IPS DF 19.7 (cell line): ENCODE data around the gene CHD5.

ENCODE experiments used
- DNase-seq: peaks from one replicate; pipeline ENCODE4 v3.0.0-alpha.2; 2013; ENCODE audit warnings: low read depth, low spot score

CHD5 gene

DNA sequence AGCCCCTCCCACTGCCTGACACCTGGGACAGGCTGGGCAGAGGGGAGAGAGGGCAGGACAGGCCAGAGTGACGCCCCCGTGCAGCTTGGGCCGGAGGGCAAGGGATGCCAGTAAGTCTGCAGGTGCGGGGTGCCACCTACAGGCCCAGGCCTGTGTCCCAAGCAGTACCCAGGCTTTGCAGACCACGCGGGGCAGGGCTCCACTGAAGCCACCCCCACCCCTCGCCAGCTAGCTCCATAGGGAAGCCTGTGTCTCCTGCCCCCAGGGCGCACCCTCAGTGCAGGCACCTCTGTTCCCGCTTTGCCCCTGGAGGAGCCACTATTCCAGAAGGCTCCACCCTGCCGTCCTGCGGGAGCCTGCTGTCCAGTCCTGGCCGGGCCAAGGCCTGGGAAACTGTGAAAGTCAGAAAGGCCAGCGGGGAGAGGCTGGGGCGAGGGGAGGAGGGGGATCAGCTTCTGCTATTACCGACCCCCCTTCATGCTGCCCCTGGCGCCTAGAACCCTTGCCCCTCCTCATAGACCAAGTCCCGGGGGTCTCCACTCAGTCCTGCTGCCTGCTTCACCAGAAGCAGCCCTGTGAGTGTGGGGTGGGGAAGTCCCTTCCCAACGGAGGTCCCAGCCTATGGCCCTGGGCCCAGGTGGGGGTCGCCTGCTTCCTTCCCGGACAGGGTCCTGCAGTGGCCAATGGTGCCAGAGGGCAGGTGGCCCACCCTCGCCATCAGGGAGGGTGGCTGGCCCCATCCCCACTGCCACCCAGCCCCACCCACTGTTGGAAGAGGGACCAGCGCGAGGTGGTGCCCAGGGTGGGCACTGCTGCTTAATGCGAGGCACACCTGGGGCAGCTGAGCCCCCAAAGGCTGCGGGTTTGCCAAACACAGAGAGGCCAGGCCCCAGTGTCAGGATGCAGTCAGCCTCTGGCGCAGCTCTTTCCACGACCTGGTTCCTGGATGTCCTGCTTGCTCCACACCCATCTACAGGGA is 80.0 kb downstream of the CHD5 start:
- no peak for DNase-seq

DNA sequence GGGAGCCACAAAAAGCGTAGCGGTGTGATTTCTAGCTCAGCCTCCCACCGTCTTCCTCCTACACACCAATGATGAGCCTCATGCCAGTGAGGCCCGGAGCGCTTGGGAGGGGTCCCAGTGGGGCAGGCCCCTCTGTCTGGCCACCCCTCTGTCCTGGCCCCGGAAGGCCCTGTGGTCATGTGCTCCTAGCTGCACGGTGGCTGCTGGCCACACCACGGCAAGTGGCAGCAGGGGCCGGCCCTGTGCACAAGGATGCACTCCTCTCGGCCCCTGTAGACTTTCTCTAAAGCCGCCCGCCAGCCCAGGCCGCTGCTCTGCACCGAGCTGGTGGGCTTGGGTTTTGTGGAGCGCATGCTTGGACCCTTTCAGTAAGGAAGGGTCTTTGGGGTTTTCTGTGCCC is 80.8 kb downstream of the CHD5 start:
- no peak for DNase-seq

DNA sequence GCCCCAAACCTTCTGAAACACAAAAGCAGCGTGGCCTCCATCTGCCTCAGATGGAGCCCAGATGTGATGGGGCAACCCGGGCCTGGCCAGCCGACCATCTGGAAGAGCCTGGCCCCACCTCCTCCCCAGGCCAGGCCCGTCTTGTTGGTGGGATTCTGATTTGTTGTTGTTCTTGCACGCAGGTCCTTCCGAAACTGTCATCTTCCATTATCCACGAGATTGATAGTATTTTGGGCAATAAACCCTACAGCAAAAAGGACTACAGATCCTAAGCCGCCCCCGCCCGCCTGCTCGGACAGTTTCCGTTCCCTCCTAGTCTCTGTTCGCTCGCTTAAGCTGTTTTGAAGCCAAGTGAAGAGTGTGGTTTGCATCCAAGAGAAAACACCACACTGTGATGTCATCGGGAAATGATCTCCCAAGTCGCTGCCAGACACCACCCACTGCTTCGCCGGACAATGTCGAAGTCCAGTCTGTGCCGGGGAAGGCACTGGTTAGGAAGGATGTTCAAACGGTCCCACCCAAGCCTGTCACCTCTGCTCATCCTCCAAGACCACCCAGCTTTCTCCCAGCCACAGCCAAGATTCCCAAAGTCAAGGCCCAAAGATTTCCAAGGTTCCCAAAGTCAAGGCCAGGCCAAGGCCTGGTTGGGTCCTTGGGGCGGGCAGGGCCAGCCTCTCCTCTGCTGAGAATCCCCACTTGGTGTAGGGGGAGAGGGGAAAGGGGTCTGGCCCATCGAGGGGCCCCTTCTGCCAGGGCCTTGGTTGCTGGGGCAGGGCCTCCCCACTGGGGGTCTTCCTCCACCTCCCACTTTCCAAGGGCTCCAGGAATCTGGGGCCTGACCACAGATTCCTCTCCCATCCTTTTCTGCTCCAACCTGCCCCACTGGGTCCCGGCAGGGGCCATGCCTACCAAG is 81.6 kb downstream of the CHD5 start:
- no peak for DNase-seq

DNA sequence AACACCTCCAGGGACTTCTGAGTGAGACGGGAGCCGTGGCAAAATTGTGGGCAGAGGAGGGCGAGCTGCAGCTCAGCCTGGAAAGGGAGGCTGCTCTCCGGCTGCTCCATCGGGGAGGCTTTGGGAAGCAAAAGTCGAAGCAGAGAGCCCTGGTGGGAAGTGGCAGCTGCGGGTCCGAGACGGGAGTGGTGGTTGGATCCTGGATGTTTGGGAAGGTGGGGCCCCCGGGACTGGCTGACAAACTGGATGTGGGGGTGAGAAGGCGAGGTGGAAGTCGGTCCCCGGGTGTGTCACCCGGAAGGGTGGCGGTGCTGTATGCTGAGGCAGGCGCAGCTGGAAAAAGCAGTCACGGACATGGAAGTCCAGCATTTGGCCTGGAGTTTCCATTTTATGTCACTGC is 82.3 kb downstream of the CHD5 start:
- no peak for DNase-seq

DNA sequence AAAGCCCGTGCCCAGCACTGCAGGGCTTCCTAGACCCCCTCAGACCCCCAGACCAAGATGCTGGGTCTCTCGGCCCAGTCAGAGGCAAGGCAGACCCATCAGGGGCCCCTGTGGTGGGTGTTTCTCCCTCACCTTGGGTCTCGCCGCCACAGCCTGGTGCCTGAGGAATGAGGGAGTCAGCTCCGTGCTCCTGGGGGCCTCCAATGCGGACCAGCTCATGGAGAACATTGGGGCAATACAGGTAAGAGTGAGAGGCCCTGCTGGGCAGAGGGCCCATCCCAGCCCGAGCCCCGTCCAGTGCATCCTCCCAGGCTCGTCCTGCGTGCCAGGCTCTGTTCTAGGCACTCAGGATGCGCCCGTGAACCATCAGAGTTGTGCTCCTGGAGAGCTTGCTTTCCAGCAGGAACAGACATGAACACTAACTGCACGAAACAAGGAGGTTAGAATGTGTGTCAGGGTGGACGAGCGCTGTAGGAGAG is 83.0 kb downstream of the CHD5 start:
- DNase-seq, result no peak

DNA sequence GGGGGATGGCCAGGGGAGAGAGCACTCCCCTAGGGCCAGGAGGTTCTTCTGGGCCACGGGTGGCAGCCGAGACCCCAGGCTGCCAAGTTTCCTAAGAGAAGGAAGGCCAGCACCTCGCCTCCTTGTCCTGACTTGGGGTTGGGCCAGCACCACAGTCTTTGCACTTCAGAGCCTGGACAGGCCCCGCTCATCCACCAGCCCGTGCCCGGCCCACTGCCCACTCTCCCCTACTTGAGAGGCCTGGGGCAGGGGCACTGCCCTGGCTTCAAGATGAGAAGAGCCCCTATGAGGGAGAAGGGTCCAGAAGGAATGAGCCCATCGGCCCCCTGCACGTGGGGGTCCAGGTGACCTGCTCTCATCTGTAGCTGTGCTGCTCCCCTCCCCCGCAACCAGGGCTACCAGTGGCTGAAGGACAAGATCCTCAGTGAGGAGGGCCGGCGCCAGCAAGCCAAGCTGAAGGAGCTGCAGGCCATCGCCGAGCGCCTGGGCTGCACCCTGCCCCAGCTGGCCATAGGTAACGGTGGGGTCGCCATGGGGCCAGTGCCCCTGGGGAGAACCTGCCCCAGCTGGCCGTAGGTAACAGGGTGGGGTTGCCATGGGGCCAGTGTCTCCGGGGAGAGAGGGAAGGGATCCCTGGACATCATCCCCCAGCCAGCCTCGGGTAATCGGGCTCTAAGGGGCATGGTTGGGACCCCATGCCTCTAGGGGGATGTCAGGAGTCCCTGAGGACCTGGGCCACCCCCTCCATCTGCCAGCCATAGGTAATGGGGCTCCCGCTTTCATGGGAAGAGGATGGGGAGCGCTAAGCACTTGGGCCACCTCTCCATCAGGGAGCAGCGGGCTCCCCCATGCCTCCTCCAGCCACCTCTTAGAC is 83.6 kb downstream of the CHD5 start:
- DNase-seq, result no peak

DNA sequence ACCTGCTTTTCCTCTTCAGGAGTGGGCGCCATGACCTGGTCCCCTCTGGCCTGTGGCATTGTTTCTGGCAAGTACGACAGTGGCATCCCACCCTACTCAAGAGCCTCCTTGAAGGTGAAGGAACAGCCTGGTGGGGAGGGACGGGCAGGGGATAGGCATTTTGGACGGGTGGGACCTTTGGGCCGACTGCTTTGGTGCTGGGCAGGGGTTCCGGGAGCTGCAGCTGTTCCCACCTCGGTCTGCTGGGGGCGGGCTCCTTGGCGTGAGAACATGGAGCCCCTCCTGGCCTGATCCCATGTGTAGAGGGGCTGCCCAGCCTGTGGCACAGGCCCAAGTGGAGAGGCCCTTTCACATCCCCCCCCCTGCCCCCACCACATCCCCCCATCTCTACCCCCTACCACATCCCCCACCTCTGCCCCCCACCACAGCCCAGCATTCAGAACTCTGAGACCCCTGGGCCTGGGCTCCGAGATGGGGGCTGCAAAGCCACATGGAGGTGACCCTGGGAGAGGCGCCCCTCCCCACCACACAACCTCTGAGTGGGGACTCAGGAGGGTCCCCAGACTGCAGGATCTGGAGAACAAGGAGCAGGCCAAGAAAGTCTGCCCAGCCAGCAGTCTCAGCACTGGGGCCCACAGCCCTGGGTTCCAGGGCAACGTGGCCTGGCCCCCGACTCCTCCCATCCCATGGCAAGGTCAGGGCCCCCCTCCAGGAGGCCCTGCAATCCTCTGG is 84.4 kb downstream of the CHD5 start:
- DNase-seq, result no peak

DNA sequence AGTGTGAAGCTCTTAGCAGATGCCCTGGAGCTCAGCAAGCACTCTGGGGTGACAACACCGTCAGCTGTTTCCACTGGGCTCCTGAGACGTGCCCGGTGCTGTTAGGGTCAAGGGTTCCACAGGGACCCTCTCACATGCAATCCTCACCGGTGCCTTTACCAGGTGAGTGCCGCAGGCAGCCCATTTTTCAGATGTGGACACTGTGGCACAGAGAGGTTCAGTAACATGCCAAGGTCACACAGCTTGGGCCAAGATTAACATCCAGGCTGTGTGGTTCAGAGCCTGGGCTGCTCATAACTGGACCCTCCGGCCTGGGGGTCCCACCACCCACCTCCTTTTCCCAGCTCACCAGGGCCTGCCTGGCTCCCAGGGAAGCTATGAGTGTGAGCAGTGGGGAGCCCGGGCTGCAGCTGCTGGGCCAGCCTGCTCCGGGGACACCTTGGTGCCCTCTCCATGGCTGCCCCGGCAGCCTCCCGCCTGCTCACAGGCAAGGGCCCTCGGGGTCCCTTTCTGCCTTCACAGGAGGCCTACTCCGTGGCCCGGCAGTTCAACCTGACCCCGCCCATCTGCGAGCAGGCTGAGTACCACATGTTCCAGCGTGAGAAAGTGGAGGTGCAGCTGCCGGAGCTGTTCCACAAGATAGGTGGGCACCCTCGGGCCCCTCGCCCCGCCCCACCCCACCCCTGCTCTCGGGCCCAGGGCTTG is 85.2 kb downstream of the CHD5 start:
- DNase-seq, result no peak

DNA sequence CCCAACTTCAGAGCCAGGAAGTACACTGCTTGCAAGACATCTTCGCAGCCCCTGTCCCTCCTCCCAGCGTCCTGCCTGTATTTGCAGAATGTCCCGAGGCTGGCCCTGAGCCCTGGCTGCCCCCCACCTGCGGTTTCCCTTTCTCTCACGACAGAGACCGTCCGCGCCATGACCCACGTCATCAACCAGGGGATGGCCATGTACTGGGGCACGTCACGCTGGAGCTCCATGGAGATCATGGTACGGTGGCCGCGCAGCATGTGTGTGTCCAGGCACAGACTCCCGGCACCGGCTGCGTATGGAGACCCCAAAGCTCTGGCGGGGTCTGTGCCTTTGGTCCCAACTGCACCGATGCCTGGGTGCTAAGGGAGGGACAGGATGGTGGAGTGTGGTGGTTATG is 85.9 kb downstream of the CHD5 start:
- DNase-seq, result no peak

DNA sequence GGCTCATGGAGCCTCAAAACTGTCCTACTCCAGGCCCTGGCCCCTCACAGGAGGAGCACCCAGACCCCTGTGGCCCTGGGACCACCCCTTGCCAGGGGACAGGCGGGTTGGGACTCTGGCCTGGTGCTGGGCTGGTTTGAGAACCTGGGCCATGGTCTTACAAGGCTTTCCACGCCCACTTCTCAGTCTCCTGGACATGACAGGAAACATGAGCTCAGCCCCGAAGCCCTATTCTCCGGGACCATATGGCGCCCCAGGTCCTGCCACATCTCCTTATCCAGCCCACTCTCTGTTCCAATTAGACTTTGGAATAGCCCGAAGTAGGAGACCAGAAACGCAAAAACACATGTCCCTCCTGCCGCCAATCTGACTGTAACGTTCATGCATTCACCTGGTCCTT is 86.5 kb downstream of the CHD5 start:
- DNase-seq, result no peak

DNA sequence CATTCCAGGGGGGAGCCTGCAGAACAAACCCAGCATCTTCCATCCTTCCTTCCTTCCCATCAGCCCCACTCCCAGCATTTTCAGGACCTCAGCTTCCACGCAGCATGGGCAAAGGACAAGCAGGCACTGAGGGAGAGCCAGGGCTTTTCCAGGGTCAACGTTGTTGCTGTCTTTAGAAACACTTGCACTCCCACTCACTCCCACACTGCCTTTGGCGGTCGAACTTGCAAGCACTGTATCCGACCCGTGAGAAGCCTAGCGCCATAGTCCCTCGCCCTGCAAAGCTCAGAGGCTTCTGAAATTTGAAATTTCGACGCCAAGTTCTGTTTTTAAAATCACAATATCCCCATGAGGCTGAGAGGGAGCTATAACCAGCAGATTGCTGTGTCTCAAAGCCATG is 87.0 kb downstream of the CHD5 start:
- DNase-seq, result no peak

DNA sequence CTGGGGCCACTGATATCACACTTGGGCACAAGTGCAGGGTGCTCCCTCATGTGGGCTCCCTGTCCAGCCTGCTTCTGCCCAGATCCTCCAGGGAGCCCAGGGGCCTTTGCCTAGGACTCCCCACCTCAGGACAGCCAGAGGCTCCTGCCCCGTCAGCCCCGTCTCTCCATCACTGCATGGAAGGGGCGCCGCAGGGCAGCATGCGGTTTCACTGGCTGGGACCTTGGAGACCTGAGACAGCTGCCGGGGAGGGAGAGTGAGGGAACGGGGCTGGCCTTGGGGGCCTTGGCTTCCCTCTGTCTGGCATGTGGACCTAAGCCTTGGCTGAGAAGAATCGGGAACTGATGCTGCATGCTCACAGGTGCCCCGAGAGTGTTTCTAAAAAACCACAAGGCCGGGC is 87.9 kb downstream of the CHD5 start:
- no peak for DNase-seq

DNA sequence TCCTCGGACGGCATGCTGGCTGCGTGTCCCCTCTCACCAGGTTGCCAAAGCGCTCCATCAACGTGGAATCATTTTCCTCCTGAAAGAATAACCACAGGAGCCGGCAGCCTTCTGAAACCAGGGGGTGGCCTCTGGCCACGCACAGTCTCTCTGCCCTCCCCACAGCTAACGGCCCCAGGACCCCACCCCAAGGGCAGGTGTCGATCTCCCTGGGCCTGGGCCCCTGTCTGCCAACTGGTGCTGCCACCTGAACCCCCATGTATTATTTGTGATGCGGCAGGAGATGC is 88.4 kb downstream of the CHD5 start:
- DNase-seq, result no peak

DNA sequence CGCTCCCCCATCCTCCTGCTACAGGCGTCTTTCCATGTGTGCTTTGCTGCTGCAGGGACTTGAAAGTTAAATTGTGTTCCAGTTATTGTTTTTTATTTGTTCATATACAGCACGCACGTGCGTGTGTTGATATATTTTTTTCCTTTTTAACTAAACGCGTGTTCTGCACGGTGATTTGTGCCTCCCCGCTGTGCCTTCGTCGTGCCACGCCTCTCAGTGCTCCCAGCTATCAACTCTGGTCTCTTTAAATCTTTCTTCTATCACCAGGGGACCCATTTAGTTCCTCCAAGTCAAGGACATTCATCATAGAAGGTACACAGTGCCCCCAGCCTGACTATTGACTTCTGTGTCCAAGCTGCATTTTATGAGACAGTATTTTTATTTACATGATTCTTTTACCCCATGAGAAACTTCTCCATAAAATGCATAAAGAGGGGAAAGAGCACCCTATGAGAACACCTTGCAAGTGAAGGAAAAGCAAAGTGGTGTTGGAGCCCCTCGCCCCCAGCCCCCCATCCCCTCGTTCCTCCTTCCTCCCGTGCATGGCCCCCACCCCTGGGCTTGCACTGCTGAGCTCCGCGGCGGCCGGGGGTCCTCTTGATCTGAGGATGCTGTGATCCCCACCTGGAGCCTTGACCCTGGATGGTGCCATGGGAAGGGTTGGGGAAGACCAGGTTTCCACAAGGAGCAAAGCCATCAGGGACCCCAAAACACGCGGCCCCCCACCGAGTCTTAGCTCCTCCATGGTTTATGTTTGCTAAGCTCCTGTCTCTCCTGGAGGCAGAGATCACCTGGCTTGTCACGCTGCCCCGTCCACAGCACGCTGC is 88.9 kb downstream of the CHD5 start:
- DNase-seq, result no peak

DNA sequence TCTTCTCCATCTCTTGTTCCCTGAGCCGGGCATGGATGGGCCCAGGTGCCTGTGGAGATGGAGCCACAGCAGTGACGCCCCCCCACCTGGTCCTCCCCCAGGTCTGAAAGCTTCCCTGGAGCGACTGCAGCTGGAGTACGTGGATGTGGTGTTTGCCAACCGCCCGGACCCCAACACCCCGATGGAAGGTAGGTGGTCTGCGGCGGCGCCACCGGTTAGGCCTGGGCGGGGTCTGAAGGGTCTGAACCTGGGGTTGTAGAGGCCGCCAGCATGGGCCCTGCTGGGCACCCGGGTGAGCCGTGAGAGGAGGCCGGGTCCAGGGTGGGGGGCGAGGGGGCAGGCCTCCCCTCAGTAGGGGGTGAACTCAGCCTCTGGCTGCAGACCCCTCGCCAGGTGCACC is 89.8 kb downstream of the CHD5 start:
- DNase-seq, result no peak

DNA sequence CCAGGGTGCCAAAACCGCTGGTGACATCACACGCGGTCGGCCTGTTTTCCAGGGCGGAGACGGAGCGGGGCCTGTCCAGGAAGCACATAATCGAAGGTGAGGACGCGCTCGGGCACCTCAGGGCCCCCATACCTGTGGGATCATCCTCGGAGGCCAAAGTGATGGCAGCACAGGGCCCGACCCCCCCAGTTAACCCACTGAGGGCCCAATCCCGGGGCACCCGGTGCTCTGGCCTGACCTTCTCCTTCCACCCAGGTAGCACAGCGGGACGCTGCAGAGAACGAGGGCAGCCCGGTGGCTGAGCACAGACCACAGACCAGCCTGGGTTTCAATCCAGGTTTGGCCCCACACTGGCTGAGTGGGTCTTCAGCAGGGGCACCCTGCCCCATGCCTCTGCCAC is 91.2 kb downstream of the CHD5 start:
- no peak for DNase-seq

DNA sequence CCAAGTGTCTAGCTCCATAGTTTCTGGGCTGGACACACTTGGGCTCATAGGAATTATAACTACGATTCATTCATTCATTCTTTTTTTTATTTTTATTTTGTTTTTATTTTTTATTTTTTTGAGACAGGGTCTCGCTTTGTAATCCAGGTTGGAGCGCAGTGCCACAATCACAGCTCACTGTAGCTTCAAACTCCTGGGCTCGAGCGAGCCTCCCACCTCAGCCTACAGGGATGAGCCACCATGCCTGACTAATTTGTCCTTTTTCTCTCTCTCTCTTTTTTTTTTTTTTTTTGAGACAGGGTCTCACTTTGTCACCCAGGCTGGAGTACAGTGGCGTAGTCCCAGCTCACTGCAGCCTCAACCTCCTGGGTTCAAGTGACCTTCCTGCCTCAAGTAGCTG is 92.2 kb downstream of the CHD5 start:
- no peak for DNase-seq

DNA sequence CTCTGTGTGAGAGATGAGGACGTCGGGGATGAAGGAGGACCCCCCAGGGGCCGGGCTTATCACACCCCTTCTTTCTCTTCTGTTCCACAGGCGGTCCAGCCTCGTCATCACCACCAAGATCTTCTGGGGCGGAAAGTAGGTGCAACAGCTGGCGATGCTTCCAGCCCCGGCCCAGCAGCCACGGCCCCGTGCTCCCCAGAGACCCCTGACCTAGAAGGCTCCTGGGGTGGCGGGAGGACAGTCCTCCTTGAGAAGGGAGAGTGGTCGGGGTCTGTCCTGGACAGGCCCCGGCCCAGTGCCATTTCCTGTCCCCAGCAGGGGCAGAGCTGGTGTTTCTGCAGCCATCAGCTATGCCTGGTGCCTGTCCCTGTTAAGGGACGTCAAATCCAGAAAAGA is 92.7 kb downstream of the CHD5 start:
- DNase-seq, result no peak

DNA sequence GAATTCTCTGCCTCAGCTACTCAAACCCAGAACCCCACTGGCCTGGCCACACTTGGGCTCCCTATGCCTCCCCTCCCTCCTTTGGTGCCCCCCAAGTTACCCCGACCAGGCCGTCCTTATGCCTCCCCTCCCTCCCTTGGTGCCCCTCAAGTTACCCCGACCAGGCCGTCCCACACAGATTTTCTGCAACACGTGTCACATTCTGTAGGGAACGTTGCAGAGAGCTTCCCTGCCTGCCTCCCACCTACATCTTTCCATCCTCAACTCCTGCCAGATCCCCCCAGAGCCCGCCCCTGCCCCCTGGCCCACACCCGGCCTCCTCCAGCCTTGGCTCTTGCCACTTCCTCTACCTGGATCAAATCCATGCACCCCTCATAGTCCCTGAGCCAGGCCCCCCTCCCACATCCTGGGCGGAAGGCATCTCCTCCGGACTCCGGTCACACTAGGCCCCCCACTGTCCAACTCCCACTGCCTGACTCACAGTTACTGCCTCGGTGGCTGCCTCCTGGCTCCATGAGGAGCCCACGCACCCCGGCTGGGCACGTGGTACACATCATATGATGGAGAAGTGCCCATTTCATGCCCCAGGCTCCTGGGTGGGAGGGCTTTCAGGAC is 93.3 kb downstream of the CHD5 start:
- no peak for DNase-seq
